Smooth muscle cell (in vitro differentiated cells): ENCODE measurements around the gene CCDC7. TPM values are rescaled to one million over a fixed set of nuclear protein-coding genes. Genes with fewer than 3 reads are reported as not detected.
A peak's percentile ranks its signal among the peaks of the same experiment; 100 is the strongest.

Source experiments
- DNase-seq: peaks from one replicate; lab custom pipeline; 2025; ENCODE audit not compliant: unreplicated experiment; lab: John Stamatoyannopoulos, UW
- H2AFZ ChIP-seq: fragments of 200-600 bp; sonication (generic); 2 replicates; pipeline ENCODE4 v1.6.0; 2016; ENCODE audit warnings: antibody characterized with exemption, low read depth, mild to moderate bottlenecking
- H3F3A ChIP-seq: fragments of 200-600 bp; sonication (generic); 2 replicates; pipeline ENCODE4 v1.6.0; 2017; ENCODE audit warnings: antibody characterized with exemption, low read depth
- H3K27ac ChIP-seq: fragments of 200-600 bp; sonication (generic); 2 replicates; pipeline ENCODE4 v1.5.1; 2016; ENCODE audit warnings: low read depth, mild to moderate bottlenecking
- H3K27me3 ChIP-seq: fragments of 200-600 bp; sonication (generic); 2 replicates; pipeline ENCODE4 v1.6.1; 2016; ENCODE audit warnings: low read depth, mild to moderate bottlenecking
- H3K36me3 ChIP-seq: fragments of 200-600 bp; sonication (generic); 2 replicates; pipeline ENCODE4 v1.5.1; 2016; ENCODE audit warnings: low read depth
- H3K4me1 ChIP-seq: fragments of 200-600 bp; sonication (generic); 2 replicates; pipeline ENCODE4 v1.5.1; 2016; ENCODE audit warnings: low read depth
- H3K4me2 ChIP-seq: fragments of 200-600 bp; sonication (generic); 2 replicates; pipeline ENCODE4 v1.6.0; 2016; ENCODE audit warnings: mild to moderate bottlenecking
- H3K4me3 ChIP-seq: fragments of 200-600 bp; sonication (generic); 2 replicates; pipeline ENCODE4 v1.5.1; 2016; ENCODE audit warnings: mild to moderate bottlenecking
- H3K79me2 ChIP-seq: fragments of 200-600 bp; sonication (generic); 2 replicates; pipeline ENCODE4 v1.6.0; 2016; ENCODE audit warnings: low read depth, mild to moderate bottlenecking
- H3K9ac ChIP-seq: fragments of 200-600 bp; sonication (generic); 2 replicates; pipeline ENCODE4 v1.6.0; 2016; ENCODE audit warnings: low read depth
- H3K9me3 ChIP-seq: fragments of 200-600 bp; sonication (generic); replicated peaks from 2 replicates; pipeline ENCODE4 v1.5.1; 2016; ENCODE audit warnings: low read depth
- H4K20me1 ChIP-seq: fragments of 200-600 bp; sonication (generic); 2 replicates; pipeline ENCODE4 v1.6.0; 2016; ENCODE audit warnings: low read depth
- CTCF ChIP-seq: fragments of 200-600 bp; sonication (generic); IDR thresholded peaks from 2 replicates; pipeline ENCODE4 v1.5.1; 2017; ENCODE audit warnings: borderline replicate concordance, mild to moderate bottlenecking, antibody characterized with exemption; ENCODE audit not compliant: insufficient read depth, poor library complexity, severe bottlenecking
- WGBS: methylation state at CpG from one replicate; pipeline ENCODE4 v1.1.7; 2016; ENCODE audit warnings: low lambda C conversion rate; 5-methylcytosine and 5-hydroxymethylcytosine counted together
- polyA plus RNA-seq: library from polyadenylated mRNA; unstranded; fragments of >200 nt; fragmentation: Nextera tagmentation; extraction: Ambion mirVana; gene quantifications from 2 replicates; pipeline ENCODE4 v1.2.1, GENCODE V29; 2016
- total RNA-seq: library from RNA; depleted of rRNA; stranded (reverse); fragments of >200 nt; gene quantifications from 2 replicates; pipeline ENCODE4 v1.2.3, GENCODE V29; 2014

Gene CCDC7
- total and polyA plus RNA-seq, 2 experiments from 2014 or later: 1.5 to 4.2 TPM

GRCh38 chr10:32415361-32415760, 30.6 kb upstream of the CCDC7 start:
- no peak for DNase-seq
- Histone ChIP-seq H3K27me3 (no peaks in the 10 kb centered on the region), H4K20me1 (no peaks in the 10 kb centered on the region), H3K9me3 (no peaks in the 10 kb centered on the region), H3K36me3 (no peaks in the 10 kb centered on the region), H3K79me2 (no peaks in the 10 kb centered on the region), H3K27ac (peak overlapping the region; percentile 99), H2AFZ (peak overlapping the region; percentile 4), H3K9ac (no peak overlapping the region), H3K4me1 (peaks cover 18% of the 10 kb centered on the region), H3F3A (peaks cover 10% of the 10 kb centered on the region), H3K4me2 (peak overlapping the region; percentile 9), H3K4me3 (no peak overlapping the region)
- WGBS: 86% methylated on average over 2 of the region's 2 CpGs
- no peak for TF ChIP-seq CTCF

- Histone ChIP-seq H3K36me3 (no peaks in the 10 kb centered on the region), H3K4me3 (peak overlapping the region; percentile 2), H3K27ac (peak overlapping the region; percentile 49), H3F3A (peaks cover 10% of the 10 kb centered on the region), H3K27me3 (no peaks in the 10 kb centered on the region), H3K9ac (no peak overlapping the region), H2AFZ (peak overlapping the region; percentile 87), H3K79me2 (no peaks in the 10 kb centered on the region), H3K9me3 (no peaks in the 10 kb centered on the region), H3K4me1 (peaks cover 8% of the 10 kb centered on the region), H3K4me2 (peak overlapping the region; percentile 44), H4K20me1 (no peaks in the 10 kb centered on the region)
- DNase-seq: no peak
- TF ChIP-seq CTCF: no peak
- 76% methylated on average over 2 of the region's 2 CpGs for WGBS
Measured at GRCh38 chr10:32417911-32418547, 27.9 kb upstream of the CCDC7 start.

GRCh38 chr10:32418572-32418971, 27.4 kb upstream of the CCDC7 start:
- TF ChIP-seq CTCF: no peak
- no peak overlapping the region for H2AFZ ChIP-seq
- no peak overlapping the region for H3K4me2 ChIP-seq
- H3K9ac ChIP-seq: no peak overlapping the region
- H3K4me1 ChIP-seq: peaks cover 5% of the 10 kb centered on the region
- H3F3A ChIP-seq: peaks cover 10% of the 10 kb centered on the region
- no peak overlapping the region for H3K4me3 ChIP-seq
- no peaks in the 10 kb centered on the region for H3K27me3 ChIP-seq
- no peaks in the 10 kb centered on the region for H4K20me1 ChIP-seq
- 82% methylated on average over 3 of the region's 3 CpGs for WGBS
- H3K79me2 ChIP-seq: no peaks in the 10 kb centered on the region
- no peak overlapping the region for H3K27ac ChIP-seq
- no peaks in the 10 kb centered on the region for H3K36me3 ChIP-seq
- DNase-seq: no peak
- H3K9me3 ChIP-seq: no peaks in the 10 kb centered on the region

GRCh38 chr10:32419615-32420014, 26.3 kb upstream of the CCDC7 start:
- 66% methylated on average over 1 of the region's 1 CpG for WGBS
- Histone ChIP-seq H3K27ac (no peak overlapping the region), H2AFZ (no peak overlapping the region), H4K20me1 (no peaks in the 10 kb centered on the region), H3K4me2 (no peak overlapping the region), H3K36me3 (no peaks in the 10 kb centered on the region), H3F3A (peaks cover under 1% of the 10 kb centered on the region), H3K4me1 (no peaks in the 10 kb centered on the region), H3K79me2 (no peaks in the 10 kb centered on the region), H3K4me3 (no peak overlapping the region), H3K9ac (no peak overlapping the region), H3K27me3 (no peaks in the 10 kb centered on the region), H3K9me3 (no peaks in the 10 kb centered on the region)
- TF ChIP-seq CTCF: no peak
- no peak for DNase-seq
